ENCODE data around the gene HOPX. TPM values are rescaled to one million over a fixed set of nuclear protein-coding genes. Genes with fewer than 3 reads are reported as not detected.

Gene HOPX
- total RNA-seq, 4 donors from 2014 or later, result 0.94 to 5.8 (median 2.1) TPM

DNA sequence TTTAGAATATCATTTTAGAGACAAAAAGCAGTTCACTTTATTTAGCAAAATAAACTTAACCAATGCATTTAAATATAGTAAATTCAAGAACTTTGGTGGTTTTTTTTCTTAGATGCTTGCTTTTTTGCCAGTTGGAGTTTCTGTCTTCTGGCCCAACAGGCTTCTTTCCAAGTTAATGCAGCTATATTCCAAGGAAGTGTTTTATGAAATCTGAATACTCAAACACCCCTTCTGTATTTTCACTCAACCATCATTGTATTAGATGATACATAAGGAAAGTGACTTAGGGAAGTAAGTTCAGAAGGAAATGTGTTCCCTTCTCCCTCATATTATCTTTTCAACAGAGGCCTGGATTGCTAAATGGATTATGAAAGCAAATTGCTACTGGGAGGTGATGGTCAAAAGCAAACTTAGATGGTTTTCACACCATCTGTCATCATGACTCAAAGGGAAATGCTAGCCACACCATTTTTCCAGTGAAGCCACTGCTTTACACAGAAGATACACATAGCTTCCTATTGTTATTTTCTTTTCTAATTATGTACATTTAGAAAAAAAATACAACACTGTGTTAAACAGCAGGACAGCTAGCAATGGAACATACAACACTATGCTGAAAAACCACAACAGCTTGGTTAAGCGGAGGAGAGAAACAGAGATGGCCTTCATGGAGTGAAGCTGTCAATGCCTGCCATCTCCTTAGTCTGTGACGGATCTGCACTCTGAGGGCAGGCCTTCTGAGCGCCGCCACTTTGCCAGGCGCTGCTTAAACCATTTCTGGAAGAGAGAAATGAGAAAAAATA is 32.9 kb downstream of the HOPX start:
- TF ChIP-seq, protein P1, sequence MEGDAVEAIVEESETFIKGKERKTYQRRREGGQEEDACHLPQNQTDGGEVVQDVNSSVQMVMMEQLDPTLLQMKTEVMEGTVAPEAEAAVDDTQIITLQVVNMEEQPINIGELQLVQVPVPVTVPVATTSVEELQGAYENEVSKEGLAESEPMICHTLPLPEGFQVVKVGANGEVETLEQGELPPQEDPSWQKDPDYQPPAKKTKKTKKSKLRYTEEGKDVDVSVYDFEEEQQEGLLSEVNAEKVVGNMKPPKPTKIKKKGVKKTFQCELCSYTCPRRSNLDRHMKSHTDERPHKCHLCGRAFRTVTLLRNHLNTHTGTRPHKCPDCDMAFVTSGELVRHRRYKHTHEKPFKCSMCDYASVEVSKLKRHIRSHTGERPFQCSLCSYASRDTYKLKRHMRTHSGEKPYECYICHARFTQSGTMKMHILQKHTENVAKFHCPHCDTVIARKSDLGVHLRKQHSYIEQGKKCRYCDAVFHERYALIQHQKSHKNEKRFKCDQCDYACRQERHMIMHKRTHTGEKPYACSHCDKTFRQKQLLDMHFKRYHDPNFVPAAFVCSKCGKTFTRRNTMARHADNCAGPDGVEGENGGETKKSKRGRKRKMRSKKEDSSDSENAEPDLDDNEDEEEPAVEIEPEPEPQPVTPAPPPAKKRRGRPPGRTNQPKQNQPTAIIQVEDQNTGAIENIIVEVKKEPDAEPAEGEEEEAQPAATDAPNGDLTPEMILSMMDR (IDR thresholded peaks at IDR 0.05; ENCODE audit: low read depth), result no peak

DNA sequence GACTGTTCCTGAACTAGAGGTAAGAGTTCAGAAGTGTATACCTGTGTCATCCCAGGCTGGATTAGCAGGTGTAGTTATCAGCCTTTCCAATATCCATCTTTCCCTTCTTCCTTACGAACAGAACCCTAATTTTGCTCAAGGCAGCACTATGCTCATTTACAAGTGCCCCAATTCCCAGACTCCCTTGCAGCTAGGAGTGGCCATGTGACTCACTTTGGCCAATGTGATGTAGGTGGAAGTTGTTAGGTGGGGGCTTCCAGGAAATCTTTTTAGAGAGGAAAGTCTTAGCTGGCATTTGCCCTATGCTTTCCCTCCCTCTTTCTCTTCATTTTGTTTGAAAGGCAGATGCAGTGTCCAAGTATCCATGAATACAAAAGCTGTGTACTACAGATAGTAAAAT is 34.8 kb downstream of the HOPX start:
- TF ChIP-seq, protein P1 (IDR thresholded peaks at IDR 0.05; ENCODE audit: low read depth), result no peak

DNA sequence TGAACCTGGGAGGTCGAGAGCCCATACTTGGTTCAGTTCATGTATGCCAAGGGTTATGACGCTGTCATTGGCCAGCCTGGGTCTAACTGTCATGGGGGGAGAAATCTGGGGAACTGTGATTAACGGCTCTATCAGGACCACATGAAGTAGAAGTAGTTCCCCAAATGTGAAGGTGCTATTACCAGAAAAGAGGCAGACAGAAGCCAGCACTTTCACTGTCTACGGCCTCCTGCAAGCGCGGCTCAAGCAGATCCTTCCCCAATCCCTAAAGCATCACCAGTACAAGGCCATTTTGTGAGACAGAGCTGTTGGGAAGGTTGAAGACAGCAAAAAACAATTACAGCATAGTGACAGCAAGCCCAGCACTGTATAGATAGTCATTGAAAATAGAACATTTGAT is 37.5 kb downstream of the HOPX start:
- TF ChIP-seq, protein P1 (IDR thresholded peaks at IDR 0.05; ENCODE audit: low read depth), result no peak

DNA sequence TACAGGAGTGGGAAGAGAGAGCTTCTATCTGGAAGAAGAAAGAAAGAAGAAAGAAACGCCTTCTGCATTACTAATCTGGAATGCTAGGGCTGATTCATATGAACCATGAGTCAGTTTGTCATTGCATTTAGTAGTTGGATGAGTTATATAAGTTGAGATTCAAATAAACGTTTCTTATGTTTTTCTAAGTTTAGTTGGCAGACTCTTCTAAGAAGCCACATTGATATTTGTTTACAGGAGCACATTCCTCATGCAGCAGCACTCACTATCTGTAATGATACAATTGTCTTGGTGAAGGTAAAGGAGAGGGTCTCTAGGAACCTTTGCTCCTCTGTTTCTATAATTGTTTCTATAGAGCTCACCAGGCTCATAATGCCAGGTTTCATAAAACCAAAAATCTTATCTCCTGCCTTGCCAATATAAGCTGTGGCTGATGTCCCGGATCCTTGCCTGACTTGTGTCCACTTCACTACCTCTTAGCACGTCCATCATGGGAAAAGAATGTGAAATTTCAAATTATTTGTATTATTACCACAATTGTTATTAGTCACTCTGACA is 39.5 kb downstream of the HOPX start:
- TF ChIP-seq, protein P1 (IDR thresholded peaks at IDR 0.05; ENCODE audit: low read depth), result no peak

DNA sequence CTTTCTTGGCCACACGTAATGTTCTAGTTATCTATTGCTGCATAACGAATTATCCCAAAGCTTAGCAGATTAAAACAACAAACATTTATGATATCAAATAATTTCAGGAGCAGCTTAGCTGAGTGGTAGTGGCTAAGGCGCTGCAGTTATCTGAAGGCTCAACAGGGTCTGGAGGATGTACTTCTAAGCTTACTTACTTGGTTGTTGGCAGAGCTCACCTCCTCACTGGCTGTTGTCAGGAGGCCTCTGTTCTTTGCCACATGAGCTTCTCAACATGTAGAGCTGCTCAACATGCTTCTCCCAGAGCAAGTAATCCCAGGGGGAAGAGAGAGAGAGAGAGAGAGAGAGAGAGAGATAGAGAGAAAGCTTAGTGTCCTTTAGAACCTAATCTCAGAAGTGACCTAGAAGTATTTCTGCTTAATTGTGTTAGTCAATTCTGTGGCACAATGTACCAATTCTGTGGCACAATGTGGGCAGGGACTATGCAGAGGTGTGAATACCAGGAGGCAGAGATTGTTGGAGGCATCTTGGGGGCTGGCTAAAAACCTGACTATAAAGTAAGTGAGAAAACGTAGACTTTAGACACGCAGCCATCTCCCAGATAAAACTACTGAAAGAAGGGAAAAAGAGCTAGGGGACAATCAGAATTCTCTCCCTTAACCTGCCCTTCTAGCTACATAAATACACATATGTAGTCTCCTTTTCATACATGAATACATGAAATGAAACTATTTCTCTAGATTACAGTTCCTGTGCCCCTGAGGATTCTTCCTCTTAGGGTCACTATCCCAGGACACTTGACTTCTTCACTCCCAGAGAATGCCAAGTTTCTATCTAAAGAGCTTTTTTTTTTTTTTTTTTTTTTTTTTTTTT is 40.2 kb downstream of the HOPX start:
- TF ChIP-seq, protein P1 (IDR thresholded peaks at IDR 0.05; ENCODE audit: low read depth), result no peak

DNA sequence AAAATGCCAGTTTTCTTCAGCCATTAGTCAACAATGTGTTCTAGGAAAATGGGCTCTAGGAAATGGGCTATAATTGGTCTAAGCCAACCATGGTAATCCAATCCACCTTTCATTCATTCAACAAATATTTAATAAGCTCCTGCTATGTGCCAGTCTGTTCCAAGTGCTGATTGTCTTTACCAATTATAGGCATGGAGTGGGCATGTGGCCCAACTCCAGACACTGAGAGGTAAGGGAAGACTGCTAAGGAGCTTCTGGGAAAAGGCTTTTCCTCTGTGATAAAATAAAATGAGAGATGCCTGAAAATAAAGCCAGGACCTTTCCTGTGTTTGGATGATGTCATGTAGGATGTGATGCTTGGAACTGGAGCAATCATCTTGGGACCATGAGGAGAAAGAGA is 43.3 kb downstream of the HOPX start:
- TF ChIP-seq, protein P1 (IDR thresholded peaks at IDR 0.05; ENCODE audit: low read depth), result no peak

DNA sequence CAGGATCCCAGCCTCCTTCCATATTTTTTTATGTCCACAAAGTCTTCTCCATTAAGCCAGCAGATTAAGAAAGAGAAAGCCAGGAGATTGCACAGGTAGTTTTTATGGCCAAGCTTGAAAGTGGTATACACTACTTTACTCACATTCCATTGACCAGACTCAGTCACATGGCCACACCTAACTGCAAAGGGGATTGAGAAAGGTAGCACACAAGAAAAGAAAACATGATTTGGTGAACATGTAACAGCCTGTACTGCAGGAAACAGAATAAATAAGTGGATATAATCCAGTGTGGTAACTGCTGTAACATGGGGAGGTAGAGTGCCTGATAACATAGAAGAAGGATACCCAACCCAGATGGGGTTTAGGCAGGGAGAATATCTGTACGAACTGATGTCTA is 43.9 kb downstream of the HOPX start:
- TF ChIP-seq, protein P1 (IDR thresholded peaks at IDR 0.05; ENCODE audit: low read depth), result no peak
